ENCODE data around the gene UBE2M.

UBE2M gene

DNA sequence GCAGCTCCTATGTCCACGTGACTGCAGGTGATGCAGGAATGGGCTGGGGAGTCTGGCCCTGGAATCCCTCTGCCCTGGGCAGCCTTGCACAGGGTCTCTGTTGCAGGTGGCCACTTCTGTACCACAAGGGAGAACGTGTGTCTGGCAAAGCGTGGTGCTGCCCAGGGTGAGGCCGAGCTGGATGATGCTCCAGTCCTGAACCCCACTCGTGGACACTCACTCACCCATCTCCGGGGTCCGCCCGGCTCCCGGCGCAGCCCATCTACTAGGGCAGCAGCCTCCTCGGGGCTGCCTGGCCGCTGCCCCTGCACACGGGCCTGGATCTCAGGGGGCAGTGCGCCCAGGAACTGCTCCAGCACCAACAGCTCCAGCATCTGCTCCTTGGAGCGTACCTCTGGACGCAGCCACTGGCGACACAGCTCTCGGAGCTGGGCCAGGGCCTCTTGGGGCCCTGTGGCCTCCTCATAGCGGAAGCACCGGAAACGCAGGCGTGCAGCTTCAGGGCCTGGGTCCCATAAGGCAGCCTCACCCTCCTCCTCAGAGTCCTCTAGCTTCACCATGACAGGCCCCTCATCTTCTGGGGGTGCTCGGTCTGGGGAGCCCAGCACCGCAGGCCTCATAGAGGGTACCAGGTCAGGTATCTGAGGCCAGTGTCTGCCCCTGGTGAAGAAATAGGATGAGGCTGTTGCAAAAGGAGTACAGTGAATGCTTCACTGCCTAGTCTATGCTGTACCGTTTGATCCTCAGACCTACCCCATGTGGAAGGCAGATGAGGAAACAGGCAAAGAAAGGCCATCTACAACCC, 12.6 kb upstream of the UBE2M start:
- DNase-seq, result no peak

DNA sequence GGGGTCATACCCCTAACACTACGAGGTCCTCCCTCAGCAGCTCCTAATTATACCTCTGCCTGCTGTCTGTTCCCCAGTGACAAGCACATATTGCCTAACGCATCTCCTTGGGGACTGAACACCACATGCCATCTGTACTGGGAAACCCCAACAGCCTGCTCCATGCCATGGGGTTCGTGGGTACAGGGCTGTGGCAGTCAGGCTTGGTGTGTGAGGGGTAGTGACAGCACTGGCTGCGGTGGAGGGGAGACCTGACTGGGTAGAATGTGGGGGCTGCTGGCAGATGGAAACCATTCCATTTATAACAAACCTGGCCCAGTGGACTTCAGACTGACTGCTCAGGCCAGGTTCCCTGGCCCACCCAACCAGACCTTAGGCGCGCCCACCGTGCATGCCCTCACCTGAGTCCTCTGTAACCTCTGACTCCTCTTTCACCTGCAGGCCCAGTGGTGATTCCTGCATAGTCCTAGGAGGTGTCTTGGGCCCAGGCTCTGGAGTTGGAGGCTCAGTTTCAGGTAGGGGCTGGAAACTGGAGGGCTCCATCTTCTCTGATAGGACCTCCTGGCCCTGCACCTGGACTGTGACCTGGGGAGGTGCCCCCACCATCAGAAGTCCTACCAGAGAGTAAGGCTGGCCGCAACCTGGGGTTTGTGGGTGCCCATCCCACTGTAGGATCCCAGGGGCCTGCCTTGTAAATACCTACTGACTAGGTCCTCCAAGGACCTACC, 11.7 kb upstream of the UBE2M start:
- DNase-seq, result no peak

DNA sequence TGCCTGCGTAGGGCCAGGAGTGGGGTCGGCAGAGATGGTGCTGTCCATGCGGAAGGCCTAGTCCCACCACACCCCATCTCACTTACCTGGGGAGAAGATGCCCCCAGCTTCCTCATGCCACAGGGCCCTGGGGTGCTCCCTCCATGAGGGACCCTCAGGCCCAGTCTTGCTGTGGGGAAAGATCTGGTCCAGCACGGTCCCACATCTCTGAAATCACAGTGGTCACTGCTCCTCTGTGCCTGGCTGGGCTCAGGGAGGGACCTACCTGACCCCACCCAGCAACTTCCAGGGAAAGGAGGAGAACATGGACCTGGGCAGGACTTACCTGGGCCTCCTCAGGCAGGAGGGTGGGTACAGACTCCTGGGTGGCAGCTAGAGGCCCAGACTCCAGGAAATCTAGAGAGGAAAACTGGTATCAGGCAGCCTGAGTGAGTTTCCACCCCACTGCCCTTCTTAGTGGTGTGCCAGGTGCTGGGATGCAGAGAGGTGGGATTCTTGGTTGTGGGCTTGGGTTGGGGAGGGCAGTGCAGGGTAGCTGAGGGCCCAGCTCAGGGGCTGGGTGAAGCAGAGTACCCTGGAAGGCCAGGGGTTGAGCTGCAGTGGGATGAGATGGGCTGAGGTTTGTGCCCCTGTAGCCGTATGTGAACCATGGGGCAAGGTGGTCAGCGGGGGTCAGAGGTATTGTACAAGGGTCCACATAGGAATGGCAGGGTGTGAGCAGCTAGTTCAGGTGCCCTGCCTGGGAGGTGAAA, 11.0 kb upstream of the UBE2M start:
- DNase-seq, result no peak

DNA sequence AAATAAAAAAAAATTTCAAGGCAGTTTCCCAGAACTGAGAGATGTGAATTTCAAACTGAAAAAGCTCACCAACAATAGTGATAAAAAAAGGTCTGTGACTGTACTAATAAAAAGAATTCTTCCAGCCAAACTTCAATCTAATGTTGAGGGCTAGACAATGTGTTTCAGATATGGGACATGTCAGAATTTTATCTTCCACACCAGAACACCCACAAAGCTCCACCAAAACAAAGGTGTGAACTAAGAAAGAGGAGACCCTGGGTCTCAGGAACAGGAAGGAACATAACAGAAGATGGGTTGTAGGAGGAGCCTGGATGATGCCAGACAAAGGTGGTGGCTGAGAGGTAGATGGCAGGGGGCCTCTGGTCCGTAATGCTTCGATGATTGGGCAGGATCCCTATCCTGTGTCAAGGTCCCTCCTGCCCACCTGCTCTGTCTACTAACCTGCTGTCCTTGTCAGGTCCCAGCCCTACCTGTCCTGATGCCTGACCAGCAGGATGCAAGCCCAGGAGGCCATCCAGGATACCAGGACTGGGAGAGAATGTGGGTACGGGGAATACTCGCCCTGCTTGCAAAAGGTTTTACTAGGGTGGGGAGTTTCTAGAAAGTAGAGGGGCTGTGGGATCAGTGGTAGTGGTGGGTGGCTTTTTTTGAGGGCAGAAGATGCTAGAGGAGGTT, 10.2 kb upstream of the UBE2M start:
- DNase-seq, result no peak

DNA sequence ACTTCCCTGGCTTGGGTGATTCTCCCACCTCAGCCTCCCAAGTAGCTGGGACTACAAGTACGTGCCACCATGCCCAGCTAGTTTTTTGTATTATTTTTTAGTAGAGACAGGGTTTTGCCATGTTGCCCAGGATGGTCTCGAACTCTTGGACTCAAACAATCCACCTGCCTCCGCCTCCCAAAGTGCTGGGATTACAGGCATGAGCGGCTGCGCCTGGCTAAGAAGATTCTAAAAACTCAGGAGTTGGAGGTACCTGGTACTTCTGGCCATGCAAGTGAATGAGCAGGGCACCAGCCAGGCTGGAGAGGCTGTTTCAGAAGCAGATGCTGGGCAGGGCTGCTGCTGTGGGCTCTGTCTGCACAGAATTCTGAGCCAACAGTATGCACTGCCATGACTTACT, 8.6 kb upstream of the UBE2M start:
- DNase-seq, result no peak

DNA sequence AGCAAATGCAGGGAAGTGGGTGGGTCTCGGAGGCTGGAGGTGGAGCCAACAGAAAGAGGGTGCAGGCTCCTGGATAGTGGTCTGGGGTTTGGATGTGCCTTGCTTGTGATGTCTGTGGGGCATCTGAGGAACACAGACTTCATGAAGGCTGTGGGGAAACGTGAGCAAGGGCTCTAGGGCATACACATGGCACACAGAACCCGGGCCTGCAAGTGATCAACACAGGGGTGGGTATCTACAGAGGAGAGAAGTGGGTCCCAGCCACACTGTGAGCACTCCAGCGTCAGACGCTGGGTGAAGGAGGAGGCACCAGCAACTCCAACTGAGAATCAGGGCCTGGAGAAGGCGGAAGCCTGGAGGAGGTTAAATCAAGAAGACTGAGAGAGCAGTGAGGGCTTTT, 5.4 kb upstream of the UBE2M start:
- no peak for DNase-seq

DNA sequence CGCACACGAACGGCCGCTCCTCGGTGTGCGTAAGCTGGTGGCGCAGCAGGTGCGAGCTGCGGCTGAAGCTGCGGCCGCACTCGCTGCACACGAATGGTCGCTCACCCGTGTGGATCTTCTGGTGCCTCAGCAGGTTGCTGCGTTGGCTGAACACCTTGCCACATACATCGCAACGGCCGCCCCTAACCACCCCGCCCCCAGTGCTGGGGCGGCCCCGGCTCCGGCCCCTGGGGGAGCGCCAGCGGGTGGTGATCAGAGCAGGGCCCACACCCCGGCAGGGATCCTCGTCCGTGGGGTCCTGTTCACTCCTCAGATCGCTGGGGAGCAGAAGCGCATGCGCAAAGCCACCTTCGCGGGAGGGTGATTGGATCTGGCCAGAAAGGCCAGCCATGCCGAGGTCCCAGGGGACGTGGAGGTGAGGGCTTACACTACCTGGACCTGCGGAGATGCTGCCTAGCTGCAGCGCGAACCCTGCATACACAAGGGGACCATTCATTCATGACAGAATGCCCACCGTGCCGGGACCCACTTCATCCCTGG, 4.7 kb upstream of the UBE2M start:
- DNase-seq, result no peak

DNA sequence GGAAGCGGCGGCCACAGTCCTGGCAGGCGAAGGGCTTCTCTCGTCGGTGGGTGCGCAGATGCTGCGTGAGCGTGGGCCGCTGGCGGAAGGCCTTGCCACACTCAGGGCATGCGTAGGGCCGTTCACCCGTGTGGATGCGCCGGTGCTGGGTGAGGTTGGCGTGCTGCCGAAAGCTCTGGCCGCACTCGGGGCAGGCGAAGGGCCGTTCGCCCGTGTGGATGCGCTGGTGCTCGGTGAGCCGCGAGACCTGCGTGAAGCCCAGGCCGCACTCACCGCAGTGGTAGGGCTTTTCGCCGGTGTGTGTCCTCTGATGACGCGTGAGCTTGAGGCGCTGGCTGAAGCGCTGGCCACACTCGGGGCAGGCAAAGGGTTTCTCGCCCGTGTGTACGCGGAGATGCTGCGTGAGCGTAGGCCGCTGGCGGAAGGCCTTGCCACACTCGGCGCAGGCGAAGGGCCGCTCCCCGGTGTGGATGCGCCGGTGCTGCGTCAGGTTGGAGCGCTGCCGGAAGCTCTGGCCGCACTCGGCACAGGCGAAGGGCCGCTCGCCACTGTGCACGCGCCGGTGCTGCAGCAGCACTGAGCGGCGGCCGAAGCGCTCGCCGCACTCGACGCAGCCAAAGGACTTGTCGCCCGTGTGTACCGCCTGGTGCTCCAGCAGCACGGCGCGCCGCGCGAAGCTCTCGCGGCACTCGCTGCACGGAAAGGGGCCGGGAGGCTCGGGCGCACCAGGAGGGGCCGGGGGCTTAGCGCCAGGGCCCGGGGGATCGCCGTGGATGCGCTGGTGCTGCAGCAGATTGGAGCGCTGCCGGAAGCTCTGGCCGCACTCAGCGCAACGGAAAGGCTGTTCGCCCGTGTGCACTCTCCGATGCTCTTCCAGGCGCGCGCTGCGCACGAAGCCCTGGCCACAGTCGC, 4.0 kb upstream of the UBE2M start:
- DNase-seq, result no peak

DNA sequence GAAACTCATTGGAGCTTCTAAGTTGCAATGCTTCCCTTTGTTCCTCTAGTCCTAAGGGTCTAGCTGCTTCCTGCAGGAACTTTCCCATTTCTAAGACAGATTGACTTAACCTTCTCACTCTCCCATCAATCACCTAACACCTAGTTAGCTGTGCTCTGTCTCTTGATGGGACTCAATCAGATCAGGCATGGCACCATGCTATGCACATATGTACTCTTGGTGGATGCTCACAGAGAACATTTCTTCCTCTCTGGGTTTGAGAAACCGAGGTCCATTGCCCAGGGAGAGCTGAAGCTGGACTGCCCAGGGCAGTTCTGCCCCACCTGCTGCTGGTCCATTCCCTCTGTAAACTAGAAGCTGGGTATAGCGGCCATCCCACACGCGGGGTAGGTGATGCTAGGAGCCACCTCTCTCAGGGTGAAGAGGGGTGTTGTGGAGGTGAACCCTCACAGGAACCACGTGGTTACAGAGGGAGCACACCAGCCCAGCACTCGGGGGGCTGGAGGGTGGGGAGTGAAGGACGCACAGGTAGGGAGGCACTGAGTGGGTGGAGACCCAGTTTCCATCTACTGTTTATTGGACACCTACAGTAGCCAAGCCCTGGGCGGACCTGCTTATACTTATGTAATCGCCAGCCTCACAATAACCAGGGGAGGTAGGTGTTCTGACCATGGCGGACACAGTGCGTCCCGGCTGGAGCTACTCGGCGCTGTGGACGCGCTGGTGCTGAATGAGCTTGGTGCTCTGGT, 3.1 kb upstream of the UBE2M start:
- DNase-seq, result no peak

DNA sequence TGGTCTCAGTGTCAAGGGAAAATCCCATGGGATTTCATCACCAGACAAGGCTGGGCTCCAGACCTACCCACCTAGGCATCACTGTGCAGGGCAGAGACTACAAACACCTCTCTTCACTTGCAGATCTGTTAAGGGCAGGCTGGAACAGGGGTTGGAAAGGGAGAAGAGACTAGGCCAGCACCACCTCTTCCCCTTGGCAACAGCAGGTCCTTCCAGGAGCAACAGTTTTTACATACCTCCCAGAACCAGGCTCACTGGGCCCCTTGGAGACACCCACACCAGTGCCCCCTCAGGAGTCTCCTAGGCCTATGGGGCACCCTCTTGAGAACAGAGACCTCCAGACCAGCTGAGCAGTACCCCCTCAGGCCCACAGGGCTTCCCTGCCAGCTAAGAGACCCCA, 2.5 kb upstream of the UBE2M start:
- DNase-seq, result no peak

DNA sequence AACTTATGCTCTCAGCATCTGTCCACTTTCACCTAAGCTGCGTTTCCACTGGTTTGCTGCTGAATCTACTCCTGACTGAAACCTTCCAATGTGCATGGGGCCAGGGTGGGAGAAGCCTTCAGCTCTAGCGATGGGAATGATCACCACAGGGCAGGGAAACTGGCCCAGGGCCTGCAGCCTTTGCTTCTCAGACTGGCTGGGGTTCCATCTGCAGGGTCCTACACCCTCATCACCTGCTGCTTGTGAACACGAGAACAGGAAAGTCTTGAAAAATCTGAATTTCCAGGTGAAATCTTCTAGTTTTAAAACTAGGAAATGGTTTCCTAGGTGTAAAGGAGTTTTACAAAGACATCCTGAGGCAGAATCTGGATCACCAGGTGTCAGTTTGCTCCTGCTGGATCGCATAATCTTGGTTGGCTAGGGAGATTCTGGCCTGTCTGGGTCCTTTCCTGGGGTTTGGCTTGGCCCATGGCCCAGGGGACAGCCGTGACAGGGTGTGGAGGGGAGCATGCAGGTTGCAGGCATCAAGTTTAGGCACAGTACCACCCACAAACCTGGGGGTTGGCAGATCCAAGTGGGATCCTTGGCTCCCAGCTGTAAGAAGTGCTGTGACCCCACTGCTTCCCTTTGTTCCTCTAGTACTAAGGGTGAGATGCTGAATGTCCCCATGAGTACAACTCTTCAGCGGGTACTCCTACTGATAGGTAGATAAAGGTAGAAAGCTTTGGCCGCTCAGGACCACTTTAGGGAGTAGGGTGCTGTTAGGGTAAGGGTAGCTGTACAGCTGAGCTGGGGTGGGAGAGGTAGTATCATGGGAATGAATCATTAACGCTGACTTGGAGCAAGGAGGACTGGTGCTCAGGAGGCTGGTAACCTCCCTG, 1.8 kb upstream of the UBE2M start:
- no peak for DNase-seq

DNA sequence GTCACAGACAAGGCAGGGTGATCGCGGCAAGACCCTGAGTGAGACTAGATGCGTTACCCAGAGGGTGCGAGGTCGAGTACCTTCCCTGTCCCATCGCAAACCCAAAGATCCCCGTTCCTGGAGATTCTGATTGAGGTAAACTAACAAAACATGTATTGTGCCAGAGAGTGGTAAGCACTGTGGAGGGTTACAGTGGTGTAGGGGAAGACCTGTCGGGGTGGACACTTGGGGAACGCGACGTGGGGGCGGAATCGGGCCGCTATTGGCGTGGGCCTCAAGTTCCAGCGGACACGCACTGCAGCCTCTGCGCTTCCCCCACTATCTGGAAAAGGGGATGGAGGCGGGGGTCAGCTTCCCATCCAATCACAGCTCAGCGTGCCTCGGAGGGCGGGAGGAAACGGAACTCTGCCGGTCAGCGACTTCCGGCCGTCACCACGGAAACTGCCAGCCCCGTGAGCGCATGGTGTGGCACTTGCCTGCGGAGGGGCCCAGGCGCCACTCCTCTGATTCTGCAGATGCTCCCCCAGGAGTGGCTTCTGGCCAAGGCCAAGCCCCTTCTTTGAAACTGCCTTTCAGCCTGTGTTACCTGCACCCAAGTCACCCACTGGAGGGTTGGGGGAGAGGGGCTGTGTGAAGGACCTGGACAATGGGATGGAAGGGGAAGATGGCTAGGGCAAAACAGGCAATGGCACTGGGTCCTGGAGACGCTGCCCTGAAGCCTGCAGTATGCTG, 1.0 kb upstream of the UBE2M start:
- no peak for DNase-seq

DNA sequence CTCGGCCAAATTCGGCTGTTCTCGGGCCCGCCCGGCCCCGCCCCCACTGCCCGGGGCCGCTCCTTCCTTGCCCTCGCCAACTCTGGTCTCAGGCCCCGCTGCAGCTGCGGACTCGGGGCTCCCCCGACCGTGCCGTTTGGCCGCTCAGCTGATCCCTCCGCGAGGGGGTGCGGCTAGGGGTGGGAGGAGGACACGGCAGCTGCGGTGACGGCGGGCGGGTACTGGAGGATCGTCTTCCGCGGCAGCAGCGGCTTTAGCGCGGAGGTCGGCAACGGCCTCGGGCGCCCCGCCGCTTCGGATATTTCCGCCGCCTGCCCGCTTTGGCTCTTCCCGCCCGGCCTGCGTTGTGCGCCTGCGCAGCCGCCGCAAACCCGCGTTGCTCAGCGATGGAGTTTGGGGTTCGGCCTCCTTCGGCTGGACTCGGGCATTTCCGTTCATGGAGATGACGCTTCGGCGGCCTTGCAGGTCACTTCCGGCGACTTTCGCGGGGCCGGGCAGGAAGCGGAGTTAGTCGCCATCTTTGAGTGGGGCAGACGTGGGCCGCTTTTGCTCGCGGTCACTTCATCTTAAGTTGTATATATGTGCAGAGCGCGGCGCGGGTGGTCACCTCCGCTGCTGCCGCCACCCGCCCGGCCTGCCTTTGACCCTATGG, 338 bp upstream of the UBE2M start:
- DNase-seq, result no peak

DNA sequence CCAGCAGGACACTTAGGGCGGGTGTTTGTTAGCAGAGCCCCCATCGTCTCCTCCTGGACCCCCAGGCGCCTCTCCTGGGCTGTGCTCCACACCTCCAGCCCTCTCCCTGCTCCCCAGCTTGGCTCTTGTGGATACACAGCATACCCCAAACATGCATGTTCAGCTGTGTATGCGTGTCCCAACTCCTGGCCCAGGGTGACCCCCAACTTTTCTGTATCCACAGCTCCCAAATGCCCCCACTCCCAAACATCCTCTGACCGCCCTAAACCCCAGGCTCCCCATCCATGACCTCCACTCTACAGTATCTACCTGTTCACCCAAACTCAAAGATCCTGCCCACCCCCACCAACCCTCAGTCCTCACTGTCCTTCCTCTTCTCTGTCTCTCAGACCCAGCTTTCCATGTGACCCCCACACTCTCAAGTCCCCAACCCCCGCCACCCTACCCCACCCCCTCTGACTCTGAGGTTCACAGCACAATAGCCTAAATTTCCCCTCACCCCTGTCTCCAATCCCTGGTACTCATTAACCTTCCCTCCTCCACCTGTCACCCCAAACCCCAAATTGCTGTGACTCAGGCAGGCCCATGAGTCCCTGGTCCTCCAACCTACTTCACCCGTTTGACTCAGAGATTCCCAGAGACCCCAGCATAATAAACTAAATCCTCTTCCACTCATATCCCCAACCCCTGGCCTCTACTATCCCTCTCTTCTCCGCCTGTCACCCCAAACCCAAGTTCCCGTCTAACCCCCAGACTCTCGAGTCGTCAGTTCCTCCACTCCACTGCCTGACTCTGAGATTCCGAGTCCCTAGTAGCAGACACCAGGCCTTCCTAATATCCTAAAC, 968 bp downstream of the UBE2M start:
- DNase-seq, result no peak

DNA sequence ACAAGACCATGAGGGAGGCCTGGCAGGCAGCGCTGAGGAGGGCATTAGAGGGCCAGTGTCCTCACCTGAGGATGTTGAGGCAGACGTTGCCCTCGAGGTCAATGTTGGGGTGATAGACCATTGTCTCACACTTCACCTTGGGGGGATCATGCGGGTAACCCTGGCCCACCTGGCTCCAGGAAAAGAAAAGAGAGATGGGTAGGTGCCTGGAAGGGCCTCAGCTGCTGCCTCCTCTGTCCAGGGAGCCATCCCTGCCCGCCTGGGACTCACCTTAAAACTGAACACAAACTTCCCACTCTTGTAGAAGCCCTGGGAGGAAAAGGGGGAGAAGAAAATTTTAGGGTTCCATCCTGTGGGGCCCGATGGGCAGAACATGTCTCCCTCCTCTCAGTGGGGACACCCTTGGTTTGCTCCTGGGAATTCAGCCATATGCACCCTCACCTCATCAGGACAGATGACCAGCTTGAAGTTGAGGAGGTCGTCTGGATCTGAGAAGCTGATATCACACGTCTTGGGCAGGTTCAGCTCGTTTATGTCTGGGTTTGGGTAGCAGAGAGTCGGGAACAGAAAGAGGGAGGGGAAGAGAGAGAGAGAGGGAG, 1.7 kb downstream of the UBE2M start:
- no peak for DNase-seq

DNA sequence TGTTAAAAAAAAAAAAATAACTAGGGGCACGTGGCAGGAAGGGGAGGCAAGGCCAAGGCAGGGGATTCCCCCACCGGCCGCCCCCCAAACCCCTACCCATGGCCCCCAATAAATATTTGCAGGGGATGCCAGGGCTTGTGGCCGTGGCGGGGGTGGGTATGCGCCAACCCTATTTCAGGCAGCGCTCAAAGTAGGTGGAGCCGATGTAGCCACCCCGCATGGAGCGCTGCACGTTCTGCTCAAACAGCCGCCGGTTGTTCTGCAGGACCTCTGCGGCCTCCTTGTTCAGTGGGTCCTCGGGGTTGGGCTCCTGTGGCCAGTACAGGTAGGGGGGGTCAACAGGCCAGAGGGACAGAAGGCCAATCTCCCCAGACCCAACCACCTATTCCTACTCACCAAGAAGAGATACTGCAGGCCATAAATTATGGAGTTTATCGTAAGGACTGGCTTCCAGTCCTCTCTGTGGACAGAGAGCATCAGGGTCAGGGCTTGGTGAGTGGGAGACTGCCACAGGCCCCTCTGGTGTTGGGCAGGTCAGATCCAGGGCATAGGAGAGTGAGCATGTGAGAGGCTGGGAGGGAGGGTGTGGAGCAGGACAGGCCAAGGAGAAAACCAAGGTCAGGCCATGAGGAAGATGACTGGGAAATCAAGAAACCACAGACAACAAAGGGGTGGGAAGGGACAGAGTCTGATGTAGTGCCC, 2.3 kb downstream of the UBE2M start:
- no peak for DNase-seq
